ENCODE measurements around the gene ADCY10. TPM values are rescaled to one million over a fixed set of nuclear protein-coding genes. Genes with fewer than 3 reads are reported as not detected.

The ADCY10 gene
- total RNA-seq, 4 donors from 2014 or later = not detected

DNA sequence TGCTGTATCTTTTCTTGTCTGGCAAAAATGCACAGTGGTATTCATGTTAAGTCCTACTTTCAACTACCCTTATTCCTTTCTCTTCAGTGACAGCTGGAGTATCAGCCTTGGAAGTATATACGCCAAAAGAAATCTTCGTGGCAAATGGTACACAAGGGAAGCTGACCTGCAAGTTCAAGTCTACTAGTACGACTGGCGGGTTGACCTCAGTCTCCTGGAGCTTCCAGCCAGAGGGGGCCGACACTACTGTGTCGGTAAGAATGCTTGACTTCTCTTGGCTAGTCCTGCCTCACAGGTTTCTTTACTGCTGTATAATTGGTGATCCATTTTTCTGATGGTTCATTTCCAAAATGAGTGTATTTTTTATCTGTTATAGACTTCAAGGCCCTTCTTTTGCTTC lies 148.4 kb downstream of the ADCY10 start:
- Histone ChIP-seq H3K27ac (no peak overlapping the region), H3K4me3 (no peak overlapping the region), H3K4me1 (peaks cover 12% of the 10 kb centered on the region), H3K9me3 (no peaks in the 10 kb centered on the region), H3K27me3 (no peaks in the 10 kb centered on the region), H3K36me3 (peaks cover 8% of the 10 kb centered on the region)
- 89% methylated on average over 6 of the region's 6 CpGs for WGBS
- no peak for TF ChIP-seq EP300 (IDR thresholded peaks at IDR 0.05)
- TF ChIP-seq CTCF (IDR thresholded peaks at IDR 0.05) = no peak
- TF ChIP-seq POLR2AphosphoS5 (IDR thresholded peaks at IDR 0.05) = no peak
- no peak for TF ChIP-seq POLR2A (IDR thresholded peaks at IDR 0.05)
- DNase-seq (ENCODE audit: low spot score in 2 of 2) = no peak

GRCh38 chr1:167764458-167765330 lies 149.2 kb downstream of the ADCY10 start:
- Histone ChIP-seq H3K36me3 (peaks cover 8% of the 10 kb centered on the region), H3K4me1 (peaks cover 12% of the 10 kb centered on the region), H3K27me3 (no peaks in the 10 kb centered on the region), H3K9me3 (no peaks in the 10 kb centered on the region), H3K27ac (no peak overlapping the region), H3K4me3 (no peak overlapping the region)
- DNase-seq (ENCODE audit: low spot score in 2 of 2) = no peak
- WGBS = 85% methylated on average over 5 of the region's 5 CpGs
- TF ChIP-seq POLR2AphosphoS5 (IDR thresholded peaks at IDR 0.05) (no peak), CTCF (IDR thresholded peaks at IDR 0.05) (no peak), EP300 (IDR thresholded peaks at IDR 0.05) (no peak), POLR2A (IDR thresholded peaks at IDR 0.05) (no peak)

GRCh38 chr1:167763525-167764220 lies 150.3 kb downstream of the ADCY10 start:
- H3K27ac ChIP-seq = no peak overlapping the region
- H3K4me1 ChIP-seq = peaks cover 12% of the 10 kb centered on the region
- no peak for DNase-seq (ENCODE audit: low spot score in 2 of 2)
- H3K4me3 ChIP-seq = no peak overlapping the region
- H3K36me3 ChIP-seq = peaks cover 1% of the 10 kb centered on the region
- no peak for TF ChIP-seq POLR2AphosphoS5 (IDR thresholded peaks at IDR 0.05)
- TF ChIP-seq EP300 (IDR thresholded peaks at IDR 0.05) = no peak
- no peak for TF ChIP-seq CTCF (IDR thresholded peaks at IDR 0.05)
- no peak for TF ChIP-seq POLR2A (IDR thresholded peaks at IDR 0.05)
- H3K9me3 ChIP-seq = no peaks in the 10 kb centered on the region
- no peaks in the 10 kb centered on the region for H3K27me3 ChIP-seq
- WGBS = 61% methylated on average over 5 of the region's 5 CpGs

DNA sequence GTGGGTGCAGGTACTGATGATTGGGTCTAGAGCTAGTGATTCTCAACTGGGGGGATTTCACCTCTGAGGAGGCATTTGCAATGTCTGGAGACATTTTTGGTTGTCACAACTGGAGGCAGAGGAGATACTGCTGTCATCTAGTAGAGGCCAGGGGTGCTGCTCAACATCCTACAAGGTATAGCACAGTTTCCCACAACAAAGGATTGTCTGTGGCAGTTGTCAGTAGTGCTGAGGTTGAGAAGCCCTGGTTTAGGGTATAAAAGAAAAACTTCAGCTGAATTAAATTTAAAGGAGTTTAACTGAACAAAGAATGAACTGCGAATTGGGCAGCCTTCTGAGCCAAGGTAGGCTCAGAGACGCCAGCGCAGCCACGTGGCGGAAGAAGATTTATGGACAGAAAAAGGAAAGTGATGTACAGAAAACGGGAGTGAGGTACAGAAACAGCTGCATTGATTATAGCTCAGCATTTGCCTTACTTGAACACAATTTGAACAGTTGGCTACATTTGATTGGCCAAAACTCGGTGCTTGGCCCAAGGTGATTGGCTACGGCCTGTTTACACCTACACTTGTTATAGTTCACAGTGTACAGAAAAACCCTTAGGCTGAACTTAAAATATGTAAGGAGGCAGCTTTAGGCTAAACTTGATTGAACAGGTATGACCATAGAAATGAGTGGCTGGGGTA lies 151.7 kb downstream of the ADCY10 start:
- H3K36me3 ChIP-seq = no peaks in the 10 kb centered on the region
- no peaks in the 10 kb centered on the region for H3K9me3 ChIP-seq
- WGBS = 85% methylated on average over 8 of the region's 8 CpGs
- no peaks in the 10 kb centered on the region for H3K27me3 ChIP-seq
- no peak overlapping the region for H3K4me3 ChIP-seq
- DNase-seq (ENCODE audit: low spot score in 2 of 2) = no peak
- no peak overlapping the region for H3K27ac ChIP-seq
- no peak for TF ChIP-seq CTCF (IDR thresholded peaks at IDR 0.05)
- no peak for TF ChIP-seq POLR2A (IDR thresholded peaks at IDR 0.05)
- no peak for TF ChIP-seq POLR2AphosphoS5 (IDR thresholded peaks at IDR 0.05)
- no peak for TF ChIP-seq EP300 (IDR thresholded peaks at IDR 0.05)
- peaks cover 14% of the 10 kb centered on the region for H3K4me1 ChIP-seq

DNA sequence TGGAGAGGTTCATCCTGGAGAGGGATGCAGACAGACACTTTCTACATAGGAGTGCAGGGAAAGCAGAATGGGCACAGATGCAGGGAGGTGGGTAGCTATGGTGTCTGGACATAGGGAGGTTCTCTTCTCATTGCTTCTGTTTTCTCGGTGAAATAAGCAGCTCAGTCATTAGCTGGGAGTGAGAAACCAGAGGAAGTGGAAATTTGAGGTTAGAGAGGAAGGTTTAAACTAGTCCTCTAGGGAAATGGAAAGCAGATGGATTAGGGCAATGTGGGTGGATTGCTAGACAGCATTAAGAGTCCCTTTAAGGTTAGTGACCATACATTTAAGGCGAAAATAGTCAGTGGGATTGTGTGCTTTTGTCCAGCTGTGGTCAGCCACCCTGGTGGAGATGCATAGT lies 152.5 kb downstream of the ADCY10 start:
- no peak for DNase-seq (ENCODE audit: low spot score in 2 of 2)
- H3K9me3 ChIP-seq = no peaks in the 10 kb centered on the region
- 52% methylated on average over 2 of the region's 2 CpGs for WGBS
- H3K4me1 ChIP-seq = peaks cover 22% of the 10 kb centered on the region
- no peak overlapping the region for H3K27ac ChIP-seq
- H3K4me3 ChIP-seq = no peak overlapping the region
- TF ChIP-seq POLR2A (IDR thresholded peaks at IDR 0.05) (no peak), EP300 (IDR thresholded peaks at IDR 0.05) (no peak), CTCF (IDR thresholded peaks at IDR 0.05) (no peak), POLR2AphosphoS5 (IDR thresholded peaks at IDR 0.05) (no peak)
- no peaks in the 10 kb centered on the region for H3K36me3 ChIP-seq
- no peaks in the 10 kb centered on the region for H3K27me3 ChIP-seq
